Endothelial cell of umbilical vein (primary cell): ENCODE results near the gene KCNIP1. TPM values are rescaled to one million over a fixed set of nuclear protein-coding genes. Genes with fewer than 3 reads are reported as not detected.

Experiments used
- BruUV-seq: library from RNA; stranded (reverse); fragments of 400-500 nt; replicated peaks from 2 replicates; lab custom pipeline; 2021; lab: Mats Ljungman, UMichigan
- CTCF ChIA-PET: fragments of 300-600, 350-600 bp; sonication (Branson Sonifier 250); formaldehyde crosslinking; loops from one replicate; lab custom pipeline; 2021; ENCODE audit warnings: antibody characterized with exemption, inconsistent platforms; lab: Charles Lee
- POLR2A ChIA-PET: fragments of 300-600, 350-600 bp; sonication (Branson Sonifier 250); formaldehyde crosslinking; loops from one replicate; lab custom pipeline; 2021; ENCODE audit warnings: antibody characterized with exemption, inconsistent platforms; lab: Charles Lee
- DNase-seq: peaks from one replicate; pipeline ENCODE4 v3.0.0-alpha.2; 2011; ENCODE audit warnings: low read depth, low spot score
- FAIRE-seq: peaks from 2 replicates; lab custom pipeline; 2011; peaks lifted over from hg19 to GRCh38; lab: Jason Lieb, UNC
- H2AFZ ChIP-seq: 2 replicates; pipeline ENCODE4 v1.6.0; 2012; ENCODE audit warnings: low read depth, low read length, control low read depth, inconsistent platforms
- H3K27ac ChIP-seq: 2 replicates; pipeline ENCODE4 v1.5.1; 2011; ENCODE audit warnings: low read depth, mild to moderate bottlenecking, control low read depth, low read length, moderate library complexity; ENCODE audit not compliant: insufficient read depth
- H3K27me3 ChIP-seq, 2 experiments: 2 replicates each; pipeline versions ENCODE4 v1.6.0 to v1.6.1; 2011; ENCODE audit warnings: low read length in 2 of 2, mixed read lengths in 1 of 2; ENCODE audit not compliant: control insufficient read depth in 2 of 2, insufficient read depth in 2 of 2
- H3K36me3 ChIP-seq, 2 experiments: 2 replicates in 1 of 2; 3 replicates in 1 of 2; pipeline ENCODE4 v1.5.1; 2011; ENCODE audit warnings: low read length in 2 of 2, mild to moderate bottlenecking in 1 of 2, moderate library complexity in 1 of 2; ENCODE audit not compliant: control insufficient read depth in 2 of 2, insufficient read depth in 2 of 2; ENCODE audit errors: extremely low read depth in 1 of 2
- H3K4me1 ChIP-seq: 3 replicates; pipeline ENCODE4 v1.5.1; 2011; ENCODE audit warnings: mild to moderate bottlenecking, low read length; ENCODE audit not compliant: control insufficient read depth, insufficient read depth; ENCODE audit errors: extremely low read depth
- H3K4me2 ChIP-seq: 2 replicates; pipeline ENCODE4 v1.6.1; 2011; ENCODE audit warnings: low read length, control low read depth, mixed read lengths; ENCODE audit not compliant: insufficient read depth
- H3K4me3 ChIP-seq, 3 experiments: fragments of 200-600 bp in 1 of 3; sonication (generic), shearing (Covaris generic) in 1 of 3; replicated peaks in 1 of 3; 2 replicates each; pipeline ENCODE4 v1.5.1; 2011 to 2016; ENCODE audit warnings: control low read depth in 3 of 3, low read length in 3 of 3, mild to moderate bottlenecking in 2 of 3, inconsistent platforms in 1 of 3, low read depth in 1 of 3, moderate library complexity in 1 of 3; ENCODE audit not compliant: insufficient read depth in 1 of 3
- H3K79me2 ChIP-seq: 2 replicates; pipeline ENCODE4 v1.6.0; 2012; ENCODE audit warnings: low read length, inconsistent platforms; ENCODE audit not compliant: control insufficient read depth, insufficient read depth
- H3K9ac ChIP-seq: replicated peaks from 2 replicates; pipeline ENCODE3; 2011; ENCODE audit warnings: low read length, control low read depth; ENCODE audit not compliant: insufficient read depth; ENCODE audit errors: extremely low read depth
- H3K9me1 ChIP-seq: replicated peaks from 3 replicates; pipeline ENCODE4 v1.6.0; 2011; ENCODE audit warnings: mild to moderate bottlenecking, low read length; ENCODE audit not compliant: control insufficient read depth, insufficient read depth; ENCODE audit errors: extremely low read depth
- H3K9me3 ChIP-seq: replicated peaks from 2 replicates; pipeline ENCODE4 v1.5.1; 2012; ENCODE audit warnings: low read length, inconsistent platforms; ENCODE audit not compliant: control insufficient read depth, insufficient read depth
- H4K20me1 ChIP-seq: replicated peaks from 2 replicates; pipeline ENCODE3; 2011; ENCODE audit warnings: mild to moderate bottlenecking, low read length; ENCODE audit not compliant: control insufficient read depth, insufficient read depth; ENCODE audit errors: extremely low read depth
- EZH2 ChIP-seq: IDR thresholded peaks from 2 replicates; pipeline ENCODE4 v1.6.1; 2012; ENCODE audit warnings: borderline replicate concordance, low read depth, mild to moderate bottlenecking, moderate library complexity, low read length, inconsistent platforms; ENCODE audit not compliant: severe bottlenecking
- FOS ChIP-seq: IDR thresholded peaks from 2 replicates; pipeline ENCODE4 v1.6.1; 2011; ENCODE audit warnings: mild to moderate bottlenecking, low read length, moderate library complexity, borderline replicate concordance; ENCODE audit not compliant: insufficient read depth
- GATA2 ChIP-seq: IDR thresholded peaks from 2 replicates; pipeline ENCODE4 v1.7.0; 2011; ENCODE audit warnings: low read depth, mild to moderate bottlenecking, moderate library complexity, mixed read lengths, low read length; ENCODE audit not compliant: insufficient read length, insufficient read depth
- JUN ChIP-seq: IDR thresholded peaks from 2 replicates; pipeline ENCODE4 v1.6.1; 2011; ENCODE audit warnings: borderline replicate concordance, low read depth; ENCODE audit not compliant: insufficient read length, insufficient read depth
- MYC ChIP-seq: IDR thresholded peaks from one replicate; pipeline ENCODE4 v1.6.1; 2011; ENCODE audit warnings: mild to moderate bottlenecking, low read depth, low read length
- POLR2A ChIP-seq: IDR thresholded peaks from 2 replicates; pipeline ENCODE4 v1.6.1; 2012; ENCODE audit warnings: low read depth, mild to moderate bottlenecking, control low read depth, low read length
- POLR2AphosphoS5 ChIP-seq: IDR thresholded peaks from 2 replicates; pipeline ENCODE4 v1.6.1; 2012; ENCODE audit warnings: low read depth, mild to moderate bottlenecking, control low read depth, low read length, moderate library complexity; ENCODE audit not compliant: insufficient read depth
- dilution Hi-C: fragments of 300-500 bp; cut with MboI; formaldehyde crosslinking; loops from one replicate; pipeline ENCODE4 v1.15.0; 2019; ENCODE audit warnings: low sequenced_read_pairs; ENCODE audit not compliant: extremely low pct_ligation_motif_present
- intact Hi-C: fragments of 100-400 bp; cut with micrococcal nuclease; formaldehyde crosslinking; loops from one replicate; pipeline ENCODE4 v1.10.0; 2022
- polyA plus RNA-seq, 4 experiments: library from polyadenylated mRNA; depleted of rRNA in 3 of 4; stranded (reverse) in 3 of 4; unstranded in 1 of 4; fragments of >200 nt; gene quantifications; 2 replicates each; pipeline versions ENCODE4 v1.2.1 to v1.2.3, GENCODE V29; 2011 to 2012; ENCODE audit warnings: missing spikeins in 1 of 4
- total RNA-seq: library from RNA; stranded (reverse); gene quantifications from 2 replicates; pipeline ENCODE4 v1.2.3, GENCODE V29; 2021
- TF ChIP-seq, protein P1 (sequence below): IDR thresholded peaks from 2 replicates; pipeline ENCODE4 v1.6.1; 2011; ENCODE audit not compliant: insufficient read depth, insufficient read length
- TF ChIP-seq, protein P2 (sequence below), 2 donors: IDR thresholded peaks; 1 replicate in 1 of 2; 2 replicates in 1 of 2; pipeline ENCODE4 v1.5.1; 2011; ENCODE audit warnings: low read length in 2 of 2, mild to moderate bottlenecking in 2 of 2, moderate library complexity in 2 of 2, control low read depth in 1 of 2, inconsistent platforms in 1 of 2, low read depth in 1 of 2; ENCODE audit not compliant: insufficient read depth in 1 of 2; ENCODE audit errors: extremely low read depth in 1 of 2

The KCNIP1 gene
- total and polyA plus RNA-seq, 2 donors (not counting 3 experiments of a cell fraction or from before 2014, with no cell fraction given), result 0.15 TPM; not detected in 1

DNA sequence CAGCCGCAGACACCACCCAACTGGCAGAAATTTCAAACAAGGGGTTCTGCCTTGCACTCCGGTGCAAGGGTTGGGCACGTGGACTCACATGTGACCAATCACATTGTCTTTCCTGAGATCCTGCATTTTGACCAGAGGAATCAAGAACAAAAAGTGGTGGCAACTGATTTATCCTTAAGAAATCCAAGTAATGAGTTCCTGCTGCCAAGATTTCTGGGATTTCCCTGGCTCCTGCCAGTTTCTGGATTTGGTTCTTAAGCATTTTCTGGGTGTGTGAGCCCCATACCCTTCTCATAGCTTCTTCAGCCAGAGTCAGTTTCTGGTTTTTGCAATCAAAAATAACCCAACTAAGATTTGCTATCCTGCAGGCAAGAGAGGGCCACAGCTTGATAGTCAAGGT is 17.4 kb upstream of the KCNIP1 start:
- no peak overlapping the region for H3K27ac ChIP-seq
- FAIRE-seq (no peak), DNase-seq (no peak)
- POLR2A ChIA-PET, result no interaction called here
- H2AFZ ChIP-seq, result no peak overlapping the region
- TF ChIP-seq JUN, result no peak
- H3K4me3 ChIP-seq, result no peak overlapping the region
- dilution Hi-C loops (no loop called here), intact Hi-C loops (no loop called here)
- CTCF ChIA-PET, result interaction anchor here (1.4 kb wide), 1 partner anchor 51 kb away, joined by 3 read pairs; no protein-coding TSS in a partner anchor
- peaks cover 7% of the 10 kb centered on the region for H3K4me1 ChIP-seq
- no peaks in the 10 kb centered on the region for H3K36me3 ChIP-seq
- no peaks in the 10 kb centered on the region for H3K9me3 ChIP-seq
- no peaks in the 10 kb centered on the region for H3K27me3 ChIP-seq
- no peak overlapping the region for H3K9ac ChIP-seq
- no peaks in the 10 kb centered on the region for H4K20me1 ChIP-seq
- H3K4me2 ChIP-seq, result no peak overlapping the region
- H3K79me2 ChIP-seq, result no peaks in the 10 kb centered on the region
- BruUV-seq, result no TSS peak
- H3K9me1 ChIP-seq, result no peaks in the 10 kb centered on the region

DNA sequence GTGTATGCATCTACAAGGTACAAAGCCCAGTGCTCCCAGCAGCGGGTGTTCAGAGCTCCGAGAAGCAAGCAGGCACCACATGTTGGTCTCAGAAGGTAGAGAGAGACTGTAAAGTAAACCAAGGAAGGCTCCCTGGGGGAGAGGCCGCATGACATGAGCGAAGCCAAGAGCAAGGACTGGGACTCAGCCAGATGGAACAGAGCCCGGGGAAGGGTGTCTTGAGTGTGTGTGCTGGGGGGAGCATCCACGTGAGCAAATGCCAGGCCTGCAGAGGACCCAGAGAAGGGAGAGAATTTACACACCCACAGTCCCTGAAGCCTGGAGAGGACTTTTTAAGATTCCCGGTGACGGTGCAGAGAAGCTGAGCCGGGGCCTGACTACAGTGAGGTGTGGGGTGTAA is 15.2 kb upstream of the KCNIP1 start:
- dilution Hi-C loops, result no loop called here
- no peak overlapping the region for H3K4me3 ChIP-seq

More for the DNA sequence above, 15.2 kb upstream of the KCNIP1 start:
- peaks cover 15% of the 10 kb centered on the region for H3K4me1 ChIP-seq
- H3K79me2 ChIP-seq, result no peaks in the 10 kb centered on the region
- no peak for TF ChIP-seq POLR2AphosphoS5
- TF ChIP-seq EZH2, result no peak
- no peak for TF ChIP-seq GATA2
- no peak for TF ChIP-seq JUN
- no peak for TF ChIP-seq MYC
- TF ChIP-seq, protein P1, sequence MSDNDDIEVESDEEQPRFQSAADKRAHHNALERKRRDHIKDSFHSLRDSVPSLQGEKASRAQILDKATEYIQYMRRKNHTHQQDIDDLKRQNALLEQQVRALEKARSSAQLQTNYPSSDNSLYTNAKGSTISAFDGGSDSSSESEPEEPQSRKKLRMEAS, result no peak
- TF ChIP-seq, protein P2, sequence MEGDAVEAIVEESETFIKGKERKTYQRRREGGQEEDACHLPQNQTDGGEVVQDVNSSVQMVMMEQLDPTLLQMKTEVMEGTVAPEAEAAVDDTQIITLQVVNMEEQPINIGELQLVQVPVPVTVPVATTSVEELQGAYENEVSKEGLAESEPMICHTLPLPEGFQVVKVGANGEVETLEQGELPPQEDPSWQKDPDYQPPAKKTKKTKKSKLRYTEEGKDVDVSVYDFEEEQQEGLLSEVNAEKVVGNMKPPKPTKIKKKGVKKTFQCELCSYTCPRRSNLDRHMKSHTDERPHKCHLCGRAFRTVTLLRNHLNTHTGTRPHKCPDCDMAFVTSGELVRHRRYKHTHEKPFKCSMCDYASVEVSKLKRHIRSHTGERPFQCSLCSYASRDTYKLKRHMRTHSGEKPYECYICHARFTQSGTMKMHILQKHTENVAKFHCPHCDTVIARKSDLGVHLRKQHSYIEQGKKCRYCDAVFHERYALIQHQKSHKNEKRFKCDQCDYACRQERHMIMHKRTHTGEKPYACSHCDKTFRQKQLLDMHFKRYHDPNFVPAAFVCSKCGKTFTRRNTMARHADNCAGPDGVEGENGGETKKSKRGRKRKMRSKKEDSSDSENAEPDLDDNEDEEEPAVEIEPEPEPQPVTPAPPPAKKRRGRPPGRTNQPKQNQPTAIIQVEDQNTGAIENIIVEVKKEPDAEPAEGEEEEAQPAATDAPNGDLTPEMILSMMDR (IDR thresholded peaks at IDR 0.05; ENCODE audit: extremely low read depth in 1 of 2, insufficient read depth in 1 of 2, low read depth in 1 of 2, low read length in 2 of 2), result no peak
- no peak for TF ChIP-seq FOS
- no peak for TF ChIP-seq POLR2A
- no TSS peak for BruUV-seq
- no peak for DNase-seq
- intact Hi-C loops, result no loop called here
- no peaks in the 10 kb centered on the region for H4K20me1 ChIP-seq
- no peak overlapping the region for H3K9ac ChIP-seq
- FAIRE-seq, result no peak
- ChIA-PET CTCF (no interaction called here), POLR2A (no interaction called here)
- H3K27me3 ChIP-seq, result no peaks in the 10 kb centered on the region
- H3K9me3 ChIP-seq, result no peaks in the 10 kb centered on the region
- no peaks in the 10 kb centered on the region for H3K36me3 ChIP-seq
- no peak overlapping the region for H3K4me2 ChIP-seq
- no peak overlapping the region for H2AFZ ChIP-seq
- no peak overlapping the region for H3K27ac ChIP-seq
- H3K9me1 ChIP-seq, result no peaks in the 10 kb centered on the region
